Breast epithelium (tissue), 4 donors: ENCODE measurements around the gene MTFR2. TPM values are rescaled to one million over a fixed set of nuclear protein-coding genes. Genes with fewer than 3 reads are reported as not detected.

Source experiments
- DNase-seq, 2 donors: peaks; one replicate each; pipeline ENCODE4 v3.0.0-alpha.2; 2019; ENCODE audit warnings: low spot score in 2 of 2
- H3K27ac ChIP-seq, 2 donors: fragments of 200-600 bp; sonication (generic) in 1 of 2; one replicate each; pipeline ENCODE4 v1.5.1; 2016 to 2019; ENCODE audit warnings: mild to moderate bottlenecking in 1 of 2
- H3K27me3 ChIP-seq, 2 donors: fragments of 200-600 bp; sonication (generic) in 1 of 2; one replicate each; pipeline versions ENCODE4 v1.5.1 to v1.6.0; 2017 to 2019; ENCODE audit warnings: control low read depth in 1 of 2, mild to moderate bottlenecking in 1 of 2
- H3K36me3 ChIP-seq: fragments of 200-600 bp; one replicate; pipeline ENCODE4 v1.5.1; 2019
- H3K4me1 ChIP-seq, 2 donors: fragments of 200-600 bp; sonication (generic); one replicate each; pipeline ENCODE4 v1.5.1; 2016 to 2019; ENCODE audit warnings: control low read depth in 1 of 2
- H3K4me3 ChIP-seq, 3 donors: fragments of 200-600 bp; sonication (generic); 1 replicate in 2 of 3; 2 replicates in 1 of 3; pipeline ENCODE4 v1.5.1; 2016 to 2019; ENCODE audit warnings: mild to moderate bottlenecking in 3 of 3, moderate library complexity in 2 of 3
- H3K9me3 ChIP-seq, 2 donors: fragments of 200-600 bp; sonication (generic) in 1 of 2; one replicate each; pipeline ENCODE4 v1.5.1; 2016 to 2019; ENCODE audit warnings: control low read depth in 1 of 2
- POLR2A ChIP-seq: fragments of 450-650 bp; IDR thresholded peaks from one replicate; pipeline ENCODE4 v1.6.1; 2016; ENCODE audit warnings: antibody characterized with exemption, mild to moderate bottlenecking, moderate library complexity
- POLR2AphosphoS5 ChIP-seq, 3 donors: sonication (generic); formaldehyde crosslinking; IDR thresholded peaks; one replicate each; pipeline ENCODE4 v1.6.1; 2017; ENCODE audit warnings: antibody characterized with exemption in 3 of 3
- intact Hi-C: fragments of 100-400 bp; cut with DNase I; formaldehyde crosslinking; loops from one replicate; pipeline ENCODE4 v1.15.1; 2023; ENCODE audit warnings: low total_unique reads
- total RNA-seq, 3 donors: library from RNA; depleted of rRNA; stranded (reverse); fragments of >200 nt; gene quantifications; one replicate each; pipeline ENCODE4 v1.1.0, GENCODE V29; 2016
- TF ChIP-seq, protein P1 (sequence below), 3 donors: fragments of 450-650 bp; IDR thresholded peaks; one replicate each; pipeline ENCODE4 v1.5.1; 2016 to 2017; ENCODE audit warnings: antibody characterized with exemption in 3 of 3, mild to moderate bottlenecking in 3 of 3, moderate library complexity in 3 of 3

MTFR2 gene
- total RNA-seq, 3 donors from 2014 or later = 0.66 to 2.7 (median 0.73) TPM

DNA sequence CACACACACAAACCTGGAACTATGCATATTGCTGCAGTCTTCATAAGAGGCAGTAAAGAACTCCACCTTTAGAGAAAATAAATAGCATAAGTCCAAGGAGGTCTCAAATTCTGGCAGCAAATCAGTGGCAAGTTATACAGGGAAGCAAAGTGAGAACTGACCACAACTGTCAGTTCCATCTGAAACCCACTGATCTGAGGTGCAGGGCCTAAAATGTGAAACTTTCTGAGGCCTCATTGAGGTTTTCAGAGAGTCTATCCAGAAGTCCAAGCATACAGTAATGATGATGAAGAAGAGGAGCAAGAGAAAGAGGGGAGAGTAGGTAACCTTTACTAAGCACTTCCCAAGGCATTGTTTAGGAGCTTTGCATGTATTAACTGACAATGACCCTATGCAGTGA, 36.3 kb downstream of the MTFR2 start:
- Histone ChIP-seq H3K4me1 (no peaks in the 10 kb centered on the region), H3K36me3 (no peaks in the 10 kb centered on the region), H3K4me3 (no peak overlapping the region), H3K27me3 (no peaks in the 10 kb centered on the region), H3K27ac (no peak overlapping the region), H3K9me3 (no peaks in the 10 kb centered on the region)
- no peak for DNase-seq
- TF ChIP-seq POLR2AphosphoS5 (IDR thresholded peaks at IDR 0.05) = no peak
- TF ChIP-seq POLR2A = no peak
- TF ChIP-seq, protein P1, sequence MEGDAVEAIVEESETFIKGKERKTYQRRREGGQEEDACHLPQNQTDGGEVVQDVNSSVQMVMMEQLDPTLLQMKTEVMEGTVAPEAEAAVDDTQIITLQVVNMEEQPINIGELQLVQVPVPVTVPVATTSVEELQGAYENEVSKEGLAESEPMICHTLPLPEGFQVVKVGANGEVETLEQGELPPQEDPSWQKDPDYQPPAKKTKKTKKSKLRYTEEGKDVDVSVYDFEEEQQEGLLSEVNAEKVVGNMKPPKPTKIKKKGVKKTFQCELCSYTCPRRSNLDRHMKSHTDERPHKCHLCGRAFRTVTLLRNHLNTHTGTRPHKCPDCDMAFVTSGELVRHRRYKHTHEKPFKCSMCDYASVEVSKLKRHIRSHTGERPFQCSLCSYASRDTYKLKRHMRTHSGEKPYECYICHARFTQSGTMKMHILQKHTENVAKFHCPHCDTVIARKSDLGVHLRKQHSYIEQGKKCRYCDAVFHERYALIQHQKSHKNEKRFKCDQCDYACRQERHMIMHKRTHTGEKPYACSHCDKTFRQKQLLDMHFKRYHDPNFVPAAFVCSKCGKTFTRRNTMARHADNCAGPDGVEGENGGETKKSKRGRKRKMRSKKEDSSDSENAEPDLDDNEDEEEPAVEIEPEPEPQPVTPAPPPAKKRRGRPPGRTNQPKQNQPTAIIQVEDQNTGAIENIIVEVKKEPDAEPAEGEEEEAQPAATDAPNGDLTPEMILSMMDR (IDR thresholded peaks at IDR 0.05) = no peak
- intact Hi-C loops = no loop called here

DNA sequence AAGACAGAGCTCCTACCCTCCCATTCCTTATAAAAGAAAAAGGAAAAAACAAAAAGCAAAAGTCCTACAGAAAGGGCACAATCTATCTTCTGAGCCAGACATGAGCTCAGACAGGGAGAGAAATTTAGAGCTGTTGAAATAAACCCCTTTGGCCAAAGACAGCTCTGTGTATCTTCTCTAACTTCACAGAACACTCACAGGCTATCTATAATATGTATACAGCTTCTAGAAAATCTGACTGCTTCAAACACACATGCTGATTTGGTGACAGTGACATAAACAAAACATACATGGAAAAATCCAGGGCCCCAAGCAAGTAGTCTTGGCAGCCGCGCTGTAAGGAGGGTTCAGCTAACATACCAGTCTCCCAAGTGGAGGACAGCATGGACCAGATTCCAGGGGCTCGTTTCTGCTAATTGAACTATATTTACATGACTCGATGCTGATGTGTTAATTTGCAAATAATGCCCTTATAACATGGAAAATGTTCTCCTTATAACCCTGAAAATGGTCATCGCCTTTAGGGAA, 37.0 kb downstream of the MTFR2 start:
- TF ChIP-seq, protein P1 (IDR thresholded peaks at IDR 0.05) = no peak
- TF ChIP-seq POLR2AphosphoS5 (IDR thresholded peaks at IDR 0.05) (no peak), POLR2A (no peak)
- Histone ChIP-seq H3K4me3 (no peak overlapping the region), H3K4me1 (no peaks in the 10 kb centered on the region), H3K36me3 (no peaks in the 10 kb centered on the region), H3K27ac (no peak overlapping the region), H3K27me3 (no peaks in the 10 kb centered on the region), H3K9me3 (no peaks in the 10 kb centered on the region)
- intact Hi-C loops = no loop called here
- no peak for DNase-seq

DNA sequence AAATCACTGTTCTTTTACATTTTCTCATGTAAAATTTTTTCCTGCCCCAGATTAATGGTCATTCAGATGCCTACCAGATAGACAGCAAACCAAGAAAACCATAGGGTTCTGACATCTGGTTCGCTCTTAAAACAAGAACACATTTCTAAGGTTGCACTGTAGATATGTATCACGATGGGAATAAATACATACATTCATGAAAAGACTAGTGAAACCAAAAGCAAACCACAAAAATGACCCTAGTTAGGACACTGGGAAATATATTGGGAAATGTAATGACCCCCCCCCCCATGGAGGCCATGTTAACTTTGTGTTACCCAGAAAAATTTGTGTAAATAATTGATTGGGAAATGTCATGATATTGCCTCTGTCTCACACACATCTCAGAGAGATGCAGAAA, 37.5 kb downstream of the MTFR2 start:
- H3K27me3 ChIP-seq = no peaks in the 10 kb centered on the region
- no peaks in the 10 kb centered on the region for H3K36me3 ChIP-seq
- intact Hi-C loops = no loop called here
- no peaks in the 10 kb centered on the region for H3K4me1 ChIP-seq
- TF ChIP-seq POLR2AphosphoS5 (IDR thresholded peaks at IDR 0.05) (no peak), POLR2A (no peak)
- TF ChIP-seq, protein P1 (IDR thresholded peaks at IDR 0.05) = no peak
- no peak overlapping the region for H3K4me3 ChIP-seq
- no peak for DNase-seq
- H3K9me3 ChIP-seq = no peaks in the 10 kb centered on the region
- no peak overlapping the region for H3K27ac ChIP-seq

DNA sequence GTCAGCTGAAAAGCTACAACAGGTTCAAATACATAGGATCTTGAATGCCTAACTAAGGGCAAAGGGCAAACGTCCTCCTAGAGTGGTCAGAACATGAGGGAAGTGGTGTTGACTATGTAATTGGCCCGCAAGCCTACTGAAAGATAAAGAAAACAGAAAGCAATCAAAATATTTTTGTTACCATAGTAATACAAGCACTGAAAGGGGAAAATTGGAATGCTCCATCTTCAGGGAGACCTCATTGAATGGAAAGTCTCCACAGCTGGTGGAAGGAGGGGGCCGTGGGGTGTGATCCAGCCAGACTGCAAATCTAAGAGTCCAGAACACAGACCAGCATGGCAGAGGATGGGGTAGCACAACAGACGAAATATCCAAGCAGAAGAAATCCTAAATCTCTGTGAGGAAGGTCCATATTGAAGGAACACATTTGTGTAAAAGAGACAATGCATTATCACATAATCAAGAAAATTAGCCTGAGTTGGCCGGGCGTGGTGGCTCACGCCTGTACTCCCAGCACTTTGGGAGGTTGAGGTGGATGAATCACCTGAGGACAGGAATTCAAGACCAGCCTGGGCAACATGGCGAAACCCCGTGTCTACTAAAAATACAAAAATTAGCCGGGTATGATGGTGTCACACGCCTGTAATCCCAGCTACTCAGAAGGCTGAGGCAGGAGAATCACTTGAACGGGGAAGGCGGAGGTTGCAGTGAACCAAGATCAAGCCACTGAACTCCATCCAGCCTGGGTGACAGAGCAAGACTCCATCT, 39.5 kb downstream of the MTFR2 start:
- TF ChIP-seq, protein P1 (IDR thresholded peaks at IDR 0.05) = no peak
- TF ChIP-seq POLR2AphosphoS5 (IDR thresholded peaks at IDR 0.05) = no peak
- TF ChIP-seq POLR2A = no peak
- Histone ChIP-seq H3K27ac (no peak overlapping the region), H3K27me3 (no peaks in the 10 kb centered on the region), H3K4me1 (no peaks in the 10 kb centered on the region), H3K4me3 (no peak overlapping the region), H3K9me3 (no peaks in the 10 kb centered on the region), H3K36me3 (no peaks in the 10 kb centered on the region)
- intact Hi-C loops = no loop called here
- no peak for DNase-seq

DNA sequence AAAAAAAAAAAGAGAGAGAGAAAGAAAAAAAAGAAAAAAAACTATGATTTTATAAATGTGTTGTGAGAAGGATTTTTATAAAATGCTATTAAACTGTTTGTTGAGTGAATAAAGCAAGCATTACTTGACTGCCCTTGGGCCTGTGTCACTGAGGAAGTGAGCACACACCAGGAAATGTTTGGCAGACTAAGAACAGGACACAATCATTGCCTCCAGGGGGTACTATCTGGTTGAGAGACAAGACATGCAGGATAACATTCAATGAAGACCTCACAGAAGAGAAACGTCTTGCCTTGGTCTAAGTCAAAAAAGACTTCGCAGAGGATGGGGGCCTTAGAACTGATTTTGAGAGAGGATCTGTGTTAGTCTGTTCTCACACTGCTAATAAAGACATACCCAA, 40.6 kb downstream of the MTFR2 start:
- DNase-seq = no peak
- no peaks in the 10 kb centered on the region for H3K4me1 ChIP-seq

More for the DNA sequence above, 40.6 kb downstream of the MTFR2 start:
- Histone ChIP-seq H3K27me3 (no peaks in the 10 kb centered on the region), H3K36me3 (no peaks in the 10 kb centered on the region), H3K9me3 (no peaks in the 10 kb centered on the region), H3K4me3 (no peak overlapping the region), H3K27ac (no peak overlapping the region)
- TF ChIP-seq, protein P1 (IDR thresholded peaks at IDR 0.05) = no peak
- TF ChIP-seq POLR2A = no peak
- intact Hi-C loops = no loop called here
